ENCODE results near the gene HMOX2.

- no peak for TF ChIP-seq TARDBP (IDR thresholded peaks at IDR 0.05)
- TF ChIP-seq SP1 (IDR thresholded peaks at IDR 0.05): no peak
- TF ChIP-seq ELF4 (IDR thresholded peaks at IDR 0.05): no peak
- no peak for TF ChIP-seq FOXA1 (IDR thresholded peaks at IDR 0.05)
- TF ChIP-seq FOXK2 (IDR thresholded peaks at IDR 0.05): no peak
- no peak for TF ChIP-seq BHLHE40 (IDR thresholded peaks at IDR 0.05; ENCODE audit: borderline replicate concordance)
- TF ChIP-seq NFRKB (IDR thresholded peaks at IDR 0.05): no peak
- no peak for TF ChIP-seq PKNOX1 (IDR thresholded peaks at IDR 0.05)
- TF ChIP-seq FOXM1 (IDR thresholded peaks at IDR 0.05; ENCODE audit: borderline replicate concordance): no peak
- TF ChIP-seq HDGF (IDR thresholded peaks at IDR 0.05; ENCODE audit: borderline replicate concordance): no peak
- TF ChIP-seq ZNF384 (IDR thresholded peaks at IDR 0.05): no peak
Observed at GRCh38 chr16:4498546-4499195, 22.5 kb downstream of the HMOX2 start.
